Esophagus (tissue), 2 donors: ENCODE data around the gene CHAC2. TPM values are rescaled to one million over a fixed set of nuclear protein-coding genes. Genes with fewer than 3 reads are reported as not detected.
A peak's percentile ranks its signal among the peaks of the same experiment; 100 is the strongest.

Experiments
- H3K27ac ChIP-seq, 2 donors: one replicate each; pipeline ENCODE4 v1.5.1; 2013; ENCODE audit warnings: low read depth in 2 of 2, mild to moderate bottlenecking in 2 of 2, inconsistent platforms in 1 of 2, low read length in 1 of 2, moderate library complexity in 1 of 2
- H3K27me3 ChIP-seq, 2 donors: one replicate each; pipeline ENCODE4 v1.6.1; 2013; ENCODE audit warnings: low read length in 2 of 2, control low read depth in 1 of 2, mild to moderate bottlenecking in 1 of 2; ENCODE audit not compliant: insufficient read depth in 2 of 2, control insufficient read depth in 1 of 2
- H3K36me3 ChIP-seq, 2 donors: one replicate each; pipeline ENCODE4 v1.6.1; 2013; ENCODE audit warnings: low read length in 1 of 2; ENCODE audit not compliant: control insufficient read depth in 2 of 2, insufficient read depth in 2 of 2
- H3K4me1 ChIP-seq, 2 donors: one replicate each; pipeline ENCODE4 v1.6.1; 2013; ENCODE audit warnings: low read length in 1 of 2; ENCODE audit not compliant: control insufficient read depth in 2 of 2, insufficient read depth in 2 of 2
- H3K4me3 ChIP-seq, 2 donors: one replicate each; pipeline ENCODE4 v1.5.1; 2013; ENCODE audit warnings: low read length in 2 of 2, mild to moderate bottlenecking in 2 of 2, low read depth in 1 of 2, moderate library complexity in 1 of 2
- H3K9me3 ChIP-seq, 2 donors: one replicate each; pipeline ENCODE4 v1.6.1; 2013; ENCODE audit warnings: mild to moderate bottlenecking in 2 of 2, low read depth in 1 of 2, low read length in 1 of 2, moderate library complexity in 1 of 2; ENCODE audit not compliant: control insufficient read depth in 2 of 2, insufficient read depth in 1 of 2
- WGBS, 2 donors: extraction: QIAGEN DNeasy Blood & Tissue Kit; methylation state at CpG; one replicate each; pipeline ENCODE4 v1.1.7; 2013; 5-methylcytosine and 5-hydroxymethylcytosine counted together
- polyA plus RNA-seq, 2 donors: library from polyadenylated mRNA; stranded (reverse); fragments of 200-250 nt; gene quantifications; one replicate each; pipeline ENCODE4 v1.2.3, GENCODE V29; 2013
- donor health status: healthy with polysubstance abuse.
- donor health status: Bipolar disorder and iron deficiency.

The CHAC2 gene
- polyA plus RNA-seq, 2 donors: 4.1 to 6.2 TPM

DNA sequence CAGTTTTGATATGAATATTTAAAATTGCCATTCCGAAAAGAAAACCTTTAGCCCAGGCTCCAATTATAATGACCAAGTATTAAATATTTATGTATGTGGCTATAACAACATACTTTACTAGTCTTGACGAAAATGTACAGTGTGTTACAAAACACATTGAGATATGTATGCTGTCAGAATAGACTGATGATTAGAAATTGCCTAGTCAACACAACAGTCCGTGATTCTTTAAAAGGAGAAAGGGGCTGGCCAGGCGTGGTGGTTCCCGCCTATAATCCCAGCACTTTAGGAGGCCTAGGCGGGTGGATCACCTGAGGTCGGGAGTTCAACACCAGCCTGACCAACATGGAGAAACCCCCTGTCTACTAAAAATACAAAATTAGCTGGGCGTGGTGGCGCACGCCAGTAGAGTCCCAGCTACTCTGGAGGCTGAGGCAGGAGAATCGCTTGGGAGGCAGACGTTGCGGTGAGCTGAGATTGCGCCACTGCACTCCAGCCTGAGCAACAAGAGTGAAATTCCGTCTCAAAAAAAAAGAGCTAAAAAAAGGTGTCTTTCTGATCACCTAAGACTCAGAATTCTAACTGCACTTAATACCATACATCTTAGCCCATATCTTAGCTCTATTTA lies 1.8 kb downstream of the CHAC2 start:
- 92% methylated on average over 15 of the region's 15 CpGs for WGBS, 2 donors

DNA sequence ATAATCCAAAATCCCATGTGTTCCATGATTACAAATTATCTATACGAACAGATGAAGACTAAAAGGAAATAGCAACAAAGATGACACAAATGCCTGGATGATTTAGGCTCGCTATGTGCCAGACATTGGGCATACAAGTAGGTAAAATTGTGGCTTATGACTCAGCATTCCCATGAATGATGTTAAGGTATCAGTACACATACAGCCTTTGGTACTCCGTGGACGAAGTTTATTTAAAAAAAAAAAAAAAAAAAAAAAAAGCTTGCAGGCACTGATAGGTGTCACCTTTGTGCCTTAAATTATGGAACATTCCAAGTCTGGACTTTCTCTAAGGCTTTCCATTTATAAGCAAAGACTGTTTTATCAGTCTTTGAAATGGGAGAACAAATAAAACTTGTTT lies 2.7 kb downstream of the CHAC2 start:
- Histone ChIP-seq H3K4me3 (no peak overlapping the region), H3K4me1 (no peaks in the 10 kb centered on the region), H3K36me3 (peaks cover 0 to 2% of the 10 kb centered on the region in 2 donors), H3K9me3 (no peaks in the 10 kb centered on the region), H3K27me3 (no peaks in the 10 kb centered on the region), H3K27ac (no peak overlapping the region)
- WGBS, 2 donors: 76 to 80% methylated on average over 4 of the region's 4 CpGs

More for the DNA sequence above, 1.8 kb downstream of the CHAC2 start:
- Histone ChIP-seq H3K36me3 (peaks cover 0 to 2% of the 10 kb centered on the region in 2 donors), H3K27ac (no peak overlapping the region), H3K27me3 (no peaks in the 10 kb centered on the region), H3K4me3 (no peak overlapping the region), H3K4me1 (no peaks in the 10 kb centered on the region), H3K9me3 (no peaks in the 10 kb centered on the region)

DNA sequence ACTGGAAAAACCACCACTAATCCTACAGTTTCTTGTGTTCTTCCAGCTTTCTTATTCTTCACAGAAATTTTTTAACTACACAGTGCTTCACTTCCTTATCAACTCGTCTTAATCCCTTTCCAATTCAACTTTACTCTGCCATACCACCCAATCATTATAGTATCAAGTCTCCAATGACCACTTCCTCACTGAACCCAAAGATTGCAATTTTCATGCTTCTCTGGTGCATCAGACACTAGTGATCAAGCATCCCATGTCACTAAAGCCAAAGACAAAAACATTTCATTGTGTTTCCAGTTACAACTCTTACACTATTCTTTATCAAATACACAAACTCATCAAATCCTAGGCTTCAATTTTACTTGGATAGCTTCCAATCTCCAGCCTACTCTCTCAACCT lies 9.5 kb downstream of the CHAC2 start:
- 40 to 58% methylated on average over 1 of the region's 1 CpG for WGBS, 2 donors
- no peaks in the 10 kb centered on the region for H3K36me3 ChIP-seq
- H3K27me3 ChIP-seq: no peaks in the 10 kb centered on the region
- no peaks in the 10 kb centered on the region for H3K9me3 ChIP-seq
- no peaks in the 10 kb centered on the region for H3K4me1 ChIP-seq
- no peak overlapping the region for H3K4me3 ChIP-seq
- no peak overlapping the region for H3K27ac ChIP-seq

DNA sequence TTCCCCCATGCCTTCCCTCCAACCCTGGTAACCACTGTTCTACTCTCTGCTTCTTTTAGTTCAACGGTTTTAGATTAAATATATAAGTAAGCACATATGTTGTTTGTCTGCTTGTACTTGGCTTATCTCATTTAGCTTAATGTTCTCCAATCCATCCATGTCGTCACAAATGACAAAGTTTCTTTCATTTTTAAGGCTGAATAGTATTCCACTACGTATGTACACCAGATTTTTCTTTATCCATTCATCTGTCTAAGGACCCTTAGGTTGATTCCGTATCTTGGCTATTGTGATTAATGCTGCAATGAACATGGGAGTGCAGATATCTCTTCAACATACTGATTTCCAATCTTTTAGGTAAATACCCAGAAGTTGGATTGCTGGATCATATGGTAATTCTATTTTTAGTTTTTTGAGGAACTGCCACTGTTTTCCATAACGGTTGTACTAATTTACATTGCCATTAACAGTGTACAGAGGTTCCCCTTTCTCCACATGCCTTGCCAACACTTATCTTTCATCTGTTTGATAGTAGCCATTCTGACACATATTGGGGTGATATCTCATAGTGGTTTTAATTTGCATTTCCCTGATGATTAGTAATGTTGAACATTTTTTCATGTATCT lies 11.0 kb downstream of the CHAC2 start:
- H3K4me3 ChIP-seq: no peak overlapping the region
- no peaks in the 10 kb centered on the region for H3K36me3 ChIP-seq
- no peak overlapping the region for H3K27ac ChIP-seq
- H3K9me3 ChIP-seq: no peaks in the 10 kb centered on the region
- 82 to 90% methylated on average over 5 of the region's 5 CpGs for WGBS, 2 donors
- H3K27me3 ChIP-seq: no peaks in the 10 kb centered on the region
- no peaks in the 10 kb centered on the region for H3K4me1 ChIP-seq

DNA sequence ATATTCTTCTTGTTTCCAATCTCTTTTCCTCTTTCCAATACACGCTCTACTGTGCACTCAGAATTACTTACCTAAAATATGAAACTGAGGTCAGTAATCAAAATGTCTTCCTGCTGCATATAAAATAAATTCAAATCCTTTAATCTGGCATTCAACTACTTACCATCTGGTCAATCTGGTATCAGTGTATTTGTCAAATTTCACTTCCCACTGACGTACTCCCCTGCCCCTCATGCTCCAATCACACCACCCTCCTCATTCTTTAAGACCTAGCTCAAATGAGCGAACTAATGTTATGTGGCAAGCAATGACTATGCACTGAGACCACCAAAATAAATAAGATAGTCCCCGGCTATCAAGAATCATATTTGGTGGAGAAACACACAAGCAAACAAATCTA lies 12.5 kb downstream of the CHAC2 start:
- 89 to 94% methylated on average over 4 of the region's 4 CpGs for WGBS, 2 donors
- no peaks in the 10 kb centered on the region for H3K36me3 ChIP-seq
- peaks cover 0 to 4% of the 10 kb centered on the region in 2 donors for H3K4me1 ChIP-seq
- H3K9me3 ChIP-seq: no peaks in the 10 kb centered on the region
- H3K27me3 ChIP-seq: no peaks in the 10 kb centered on the region
- no peak overlapping the region for H3K4me3 ChIP-seq
- no peak overlapping the region for H3K27ac ChIP-seq

DNA sequence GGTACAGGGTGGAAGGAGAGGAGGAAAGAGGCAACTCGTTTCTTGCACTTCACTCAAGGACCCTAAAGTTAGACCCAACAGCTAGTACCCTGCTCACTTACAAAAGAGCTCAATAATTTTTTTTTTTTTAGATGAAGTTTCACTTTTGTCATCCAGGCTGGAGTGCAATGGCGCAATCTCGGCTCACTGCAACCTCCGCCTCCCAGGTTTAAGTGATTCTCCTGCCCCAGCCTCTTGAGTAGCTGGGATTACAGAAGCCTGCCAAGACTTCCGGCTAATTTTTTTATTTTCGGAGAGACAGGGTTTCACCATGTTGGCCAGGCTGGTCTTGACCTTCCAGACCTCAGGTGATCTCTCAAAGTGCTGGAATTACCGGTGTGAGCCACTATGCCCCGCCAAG lies 15.1 kb downstream of the CHAC2 start:
- 79 to 82% methylated on average over 8 of the region's 8 CpGs for WGBS, 2 donors
- H3K27ac ChIP-seq: no peak overlapping the region
- H3K4me3 ChIP-seq: no peak overlapping the region
- H3K27me3 ChIP-seq: no peaks in the 10 kb centered on the region
- peaks cover 0 to 6% of the 10 kb centered on the region in 2 donors for H3K4me1 ChIP-seq
- no peaks in the 10 kb centered on the region for H3K36me3 ChIP-seq
- no peaks in the 10 kb centered on the region for H3K9me3 ChIP-seq

DNA sequence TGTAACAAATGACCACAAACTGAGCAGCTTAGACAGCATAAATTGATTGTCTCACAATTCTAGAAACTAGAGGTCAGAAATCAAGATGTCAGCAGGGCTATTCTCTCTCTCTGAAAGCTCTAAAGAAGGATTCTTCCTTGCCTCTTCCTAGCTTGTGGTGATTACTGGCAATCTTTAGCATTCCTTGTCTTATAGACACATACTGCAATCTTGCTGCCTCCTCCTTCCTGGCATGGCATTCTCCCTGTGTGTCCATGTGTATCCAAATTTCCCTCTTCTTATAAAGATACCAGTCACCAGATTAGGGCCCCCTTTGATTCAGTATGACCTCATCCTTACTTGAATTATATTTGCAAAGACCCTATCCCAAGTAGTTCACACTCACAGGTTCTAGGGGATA lies 16.8 kb downstream of the CHAC2 start:
- H3K9me3 ChIP-seq: no peaks in the 10 kb centered on the region
- no peaks in the 10 kb centered on the region for H3K36me3 ChIP-seq
- peaks cover 0 to 6% of the 10 kb centered on the region in 2 donors for H3K4me1 ChIP-seq
- peak overlapping the region in 1 of 2 donors; percentile 8 for H3K4me3 ChIP-seq
- H3K27me3 ChIP-seq: no peaks in the 10 kb centered on the region
- no peak overlapping the region for H3K27ac ChIP-seq

DNA sequence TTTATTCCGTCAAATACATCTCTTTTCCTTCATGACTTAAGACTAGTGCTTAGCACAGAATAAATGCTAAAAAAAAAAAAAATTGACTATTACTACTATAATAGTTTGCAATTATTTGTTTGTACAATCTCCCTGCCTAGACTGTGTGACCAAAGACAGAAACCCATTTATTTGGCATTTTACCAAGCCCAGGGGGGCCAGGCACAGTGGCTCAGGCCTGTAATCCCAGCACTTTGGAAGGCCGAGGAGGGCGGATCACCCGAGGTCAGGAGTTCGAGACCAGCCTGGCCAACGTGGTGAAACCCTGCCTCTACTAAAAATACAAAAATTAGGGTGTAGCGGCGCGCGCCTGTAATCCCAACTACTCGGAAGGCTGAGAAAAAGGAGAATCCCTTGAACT lies 17.8 kb downstream of the CHAC2 start:
- H3K4me3 ChIP-seq: peak overlapping the region in 1 of 2 donors; percentile 98
- no peaks in the 10 kb centered on the region for H3K27me3 ChIP-seq
- H3K4me1 ChIP-seq: peaks cover 0 to 6% of the 10 kb centered on the region in 2 donors
- no peaks in the 10 kb centered on the region for H3K36me3 ChIP-seq
- 52 to 59% methylated on average over 11 of the region's 11 CpGs for WGBS, 2 donors
- H3K9me3 ChIP-seq: no peaks in the 10 kb centered on the region
- no peak overlapping the region for H3K27ac ChIP-seq

DNA sequence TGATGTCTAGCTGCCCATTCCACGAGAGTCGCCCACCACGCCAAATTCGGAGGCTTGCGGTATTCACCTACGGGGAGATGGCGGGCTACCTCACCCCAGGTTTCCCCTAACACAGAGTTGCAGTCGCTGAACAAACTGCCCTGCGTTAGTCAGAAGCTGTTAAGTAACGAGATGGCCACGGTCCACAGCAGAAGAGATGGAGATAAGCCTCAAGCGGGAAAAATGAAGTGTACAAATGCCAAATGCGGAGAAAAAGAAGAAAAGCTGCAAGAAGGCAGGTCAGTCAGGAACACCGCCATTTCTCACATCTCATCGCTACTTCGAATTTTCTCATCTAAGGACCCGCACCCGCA lies 18.7 kb downstream of the CHAC2 start:
- 0% methylated on average over 18 of the region's 18 CpGs for WGBS, 2 donors
- Histone ChIP-seq H3K36me3 (no peaks in the 10 kb centered on the region), H3K4me1 (peaks cover 0 to 6% of the 10 kb centered on the region in 2 donors), H3K9me3 (no peaks in the 10 kb centered on the region), H3K27me3 (no peaks in the 10 kb centered on the region), H3K27ac (peak overlapping the region; percentile 87 to 93), H3K4me3 (peak overlapping the region; percentile 98)
